IMR-90 (cell line): ENCODE data around the gene SLC26A3. TPM values are rescaled to one million over a fixed set of nuclear protein-coding genes. Genes with fewer than 3 reads are reported as not detected.

Source experiments
- ATAC-seq: fragments of 200-7000 bp; cut with Tn5 transposase; 2 replicates; pipeline ENCODE4 v1.9.1; 2020; ENCODE audit warnings: low read depth, mild to moderate bottlenecking, moderate library complexity
- BruUV-seq: library from RNA; stranded (reverse); fragments of 400-500 nt; replicated peaks from 2 replicates; lab custom pipeline; 2021; lab: Mats Ljungman, UMichigan
- CTCF ChIA-PET: fragments of 300-600 bp; formaldehyde crosslinking; extraction: SDS; loops from one replicate; lab custom pipeline; 2021; ENCODE audit warnings: antibody characterized with exemption; lab: Yijun Ruan, JAX
- POLR2A ChIA-PET: fragments of 300-600 bp; sonication (Branson Sonifier 250); formaldehyde crosslinking; loops from one replicate; lab custom pipeline; 2022; ENCODE audit warnings: antibody characterized with exemption; ENCODE audit not compliant: unreplicated experiment; lab: Charles Lee
- DNase-seq: peaks from one replicate; pipeline ENCODE4 v3.0.0; 2013
- H2AFZ ChIP-seq: replicated peaks from 2 replicates; pipeline ENCODE3; 2013; ENCODE audit warnings: low read length, mild to moderate bottlenecking; ENCODE audit not compliant: poor library complexity
- H2AK5ac ChIP-seq: 2 replicates; pipeline ENCODE4 v1.6.1; 2013; ENCODE audit warnings: low read depth, low read length, inconsistent platforms
- H2AK9ac ChIP-seq: replicated peaks from 2 replicates; pipeline ENCODE3; 2013; ENCODE audit warnings: mild to moderate bottlenecking, low read depth, low read length, moderate library complexity; ENCODE audit not compliant: poor library complexity
- H2BK120ac ChIP-seq: 2 replicates; pipeline ENCODE4 v1.6.1; 2013; ENCODE audit warnings: low read depth, low read length, inconsistent platforms
- H2BK15ac ChIP-seq: 3 replicates; pipeline ENCODE4 v1.6.1; 2013; ENCODE audit warnings: low read depth, low read length, inconsistent platforms
- H2BK20ac ChIP-seq: 2 replicates; pipeline ENCODE4 v1.6.1; 2013; ENCODE audit warnings: low read depth, mild to moderate bottlenecking, inconsistent platforms, low read length, moderate library complexity
- H2BK5ac ChIP-seq: 2 replicates; pipeline ENCODE4 v1.6.1; 2013; ENCODE audit warnings: mild to moderate bottlenecking, low read depth, low read length, inconsistent platforms; ENCODE audit not compliant: poor library complexity, severe bottlenecking
- H3K14ac ChIP-seq: replicated peaks from 2 replicates; pipeline ENCODE4 v1.6.1; 2013; ENCODE audit warnings: low read depth, low read length, inconsistent platforms
- H3K18ac ChIP-seq: 2 replicates; pipeline ENCODE4 v1.6.1; 2013; ENCODE audit warnings: low read depth, low read length, control low read depth
- H3K23ac ChIP-seq: 2 replicates; pipeline ENCODE4 v1.6.1; 2013; ENCODE audit warnings: low read depth, low read length, inconsistent platforms
- H3K27ac ChIP-seq: 2 replicates; pipeline ENCODE4 v1.5.1; 2013; ENCODE audit warnings: mild to moderate bottlenecking, control low read depth, low read length; ENCODE audit not compliant: insufficient read depth
- H3K27me3 ChIP-seq: 2 replicates; pipeline ENCODE4 v1.6.1; 2013; ENCODE audit warnings: low read length; ENCODE audit not compliant: control insufficient read depth, insufficient read depth
- H3K36me3 ChIP-seq: 2 replicates; pipeline ENCODE4 v1.6.1; 2013; ENCODE audit warnings: low read length, mixed read lengths; ENCODE audit not compliant: control insufficient read depth, insufficient read depth
- H3K4ac ChIP-seq: 2 replicates; pipeline ENCODE4 v1.6.1; 2013; ENCODE audit warnings: low read depth, low read length, inconsistent platforms
- H3K4me1 ChIP-seq: 2 replicates; pipeline ENCODE4 v1.6.1; 2013; ENCODE audit warnings: low read length, mixed read lengths; ENCODE audit not compliant: control insufficient read depth, insufficient read depth
- H3K4me2 ChIP-seq: 2 replicates; pipeline ENCODE4 v1.6.1; 2013; ENCODE audit warnings: low read depth, mild to moderate bottlenecking, control low read depth, low read length, moderate library complexity
- H3K4me3 ChIP-seq: 2 replicates; pipeline ENCODE4 v1.5.1; 2013; ENCODE audit warnings: low read depth, mild to moderate bottlenecking, control low read depth, low read length, moderate library complexity; ENCODE audit not compliant: insufficient read depth
- H3K56ac ChIP-seq: 2 replicates; pipeline ENCODE4 v1.6.1; 2013; ENCODE audit warnings: low read length, inconsistent platforms; ENCODE audit not compliant: insufficient read depth; ENCODE audit errors: extremely low read depth
- H3K79me1 ChIP-seq, 2 experiments: 2 replicates each; pipeline ENCODE4 v1.6.1; 2013; ENCODE audit warnings: low read length in 2 of 2, inconsistent platforms in 1 of 2, low read depth in 1 of 2
- H3K9ac ChIP-seq: 2 replicates; pipeline ENCODE4 v1.6.1; 2013; ENCODE audit warnings: low read depth, low read length, control low read depth
- H3K9me1 ChIP-seq: 2 replicates; pipeline ENCODE4 v1.6.1; 2013; ENCODE audit warnings: low read length, inconsistent platforms; ENCODE audit not compliant: insufficient read depth
- H3K9me3 ChIP-seq: 2 replicates; pipeline ENCODE4 v1.6.1; 2013; ENCODE audit warnings: low read length; ENCODE audit not compliant: control insufficient read depth, insufficient read depth
- H4K20me1 ChIP-seq: 2 replicates; pipeline ENCODE4 v1.6.1; 2013; ENCODE audit warnings: low read length, inconsistent platforms; ENCODE audit not compliant: insufficient read depth
- H4K5ac ChIP-seq: 2 replicates; pipeline ENCODE4 v1.6.1; 2013; ENCODE audit warnings: mild to moderate bottlenecking, low read depth, low read length, control low read depth
- H4K8ac ChIP-seq, 2 experiments: 2 replicates each; pipeline ENCODE4 v1.6.1; 2013; ENCODE audit warnings: low read depth in 2 of 2, low read length in 2 of 2, control low read depth in 1 of 2, inconsistent platforms in 1 of 2
- H4K91ac ChIP-seq: 2 replicates; pipeline ENCODE4 v1.6.1; 2013; ENCODE audit warnings: low read depth, low read length, inconsistent platforms; ENCODE audit not compliant: insufficient read depth
- BHLHE40 ChIP-seq: fragments of 150-350 bp; IDR thresholded peaks from 2 replicates; pipeline ENCODE4 v1.6.1; 2016; ENCODE audit warnings: mild to moderate bottlenecking, low read depth, low read length
- CEBPB ChIP-seq: IDR thresholded peaks from 2 replicates; pipeline ENCODE4 v1.6.1; 2012; ENCODE audit warnings: low read depth, low read length, improper control_type of control experiment
- MAZ ChIP-seq: IDR thresholded peaks from 2 replicates; pipeline ENCODE4 v1.6.1; 2012; ENCODE audit warnings: low read depth, mild to moderate bottlenecking, low read length, improper control_type of control experiment, moderate library complexity, borderline replicate concordance
- MXI1 ChIP-seq: IDR thresholded peaks from 2 replicates; pipeline ENCODE4 v1.6.1; 2012; ENCODE audit warnings: low read depth, mild to moderate bottlenecking, low read length, moderate library complexity, borderline replicate concordance
- NFE2L2 ChIP-seq: fragments of 150-350 bp; IDR thresholded peaks from 2 replicates; pipeline ENCODE4 v1.6.1; 2016; ENCODE audit warnings: low read depth, mild to moderate bottlenecking, low read length
- POLR2A ChIP-seq: IDR thresholded peaks from 2 replicates; pipeline ENCODE4 v1.6.1; 2012; ENCODE audit warnings: mild to moderate bottlenecking, low read depth, low read length
- RAD21 ChIP-seq: IDR thresholded peaks from 2 replicates; pipeline ENCODE4 v1.6.1; 2012; ENCODE audit warnings: low read length, improper control_type of control experiment
- RCOR1 ChIP-seq: IDR thresholded peaks from 2 replicates; pipeline ENCODE4 v1.6.1; 2012; ENCODE audit warnings: mild to moderate bottlenecking, low read length, improper control_type of control experiment; ENCODE audit not compliant: insufficient replicate concordance
- WGBS, 2 experiments: methylation state at CpG; one replicate each; pipeline versions ENCODE4 v1.1.5 to v1.1.7; 2013; ENCODE audit warnings: missing lambda C conversion rate in 2 of 2; ENCODE audit not compliant: insufficient read length in 1 of 2; ENCODE audit errors: extremely low coverage in 2 of 2; 5-methylcytosine and 5-hydroxymethylcytosine counted together
- dilution Hi-C: fragments of 300-500 bp; cut with HindIII; formaldehyde crosslinking; loops from one replicate; pipeline ENCODE4 v1.14.3; 2018; ENCODE audit warnings: low sequenced_read_pairs; ENCODE audit not compliant: unreplicated experiment
- in situ Hi-C: fragments of 300-500 bp; cut with MboI; formaldehyde crosslinking; loops from 3 replicates; pipeline ENCODE4 v1.14.3; 2019; ENCODE audit warnings: low sequenced_read_pairs, inconsistent platforms, mixed read lengths
- intact Hi-C: fragments of 100-400 bp; cut with micrococcal nuclease; formaldehyde crosslinking; loops from 2 replicates; pipeline ENCODE4 v1.10.0; 2022
- polyA plus RNA-seq, 3 experiments: library from polyadenylated mRNA; depleted of rRNA; stranded (reverse); fragments of >200 nt; gene quantifications; 2 replicates each; pipeline ENCODE4 v1.2.3, GENCODE V29; 2012; ENCODE audit warnings: low replicate concordance in 1 of 3
- total RNA-seq: library from RNA; depleted of rRNA; stranded (reverse); fragments of >200 nt; gene quantifications from 2 replicates; pipeline ENCODE4 v1.2.3, GENCODE V29; 2012
- TF ChIP-seq, protein P1 (sequence below): conservative IDR thresholded peaks from 2 replicates; pipeline ENCODE4 v1.5.1; 2012; ENCODE audit warnings: mild to moderate bottlenecking, low read depth, low read length, improper control_type of control experiment

SLC26A3 gene
- total and polyA plus RNA-seq, 2 of the 4 experiments (the other 2 are of a cell fraction) = not detected

- Histone ChIP-seq H3K18ac (peak overlapping the region; percentile 6), H2BK5ac (peak overlapping the region; percentile 48), H3K14ac (peak overlapping the region; percentile 86), H2AK5ac (0 out of 2 replicates have a peak overlapping the region, but pooled peaks have one; percentile 1), H2AFZ (peak overlapping the region; percentile 99), H2BK15ac (peak overlapping the region; percentile 69; the same call in 2 of the 3 replicates), H3K4me1 (peaks cover 8% of the 10 kb centered on the region), H3K56ac (peak overlapping the region; percentile 46; the same call in 1 of the 2 replicates), H3K9me3 (no peaks in the 10 kb centered on the region), H4K5ac (peak overlapping the region; percentile 93), H3K4me2 (peak overlapping the region; percentile 74), H4K8ac (peak overlapping the region; percentile 96 to 98), H4K91ac (peak overlapping the region; percentile 86), H4K20me1 (peaks cover 24% of the 10 kb centered on the region; the same call in 1 of the 2 replicates), H3K23ac (peak overlapping the region; percentile 96), H3K79me1 (peaks cover 11 to 20% of the 10 kb centered on the region in 2 experiments; a peak in 3 of 4 replicates), H3K36me3 (no peaks in the 10 kb centered on the region), H2BK120ac (peak overlapping the region; percentile 82), H2BK20ac (peak overlapping the region; percentile 36; the same call in 1 of the 2 replicates), H3K27me3 (no peaks in the 10 kb centered on the region), H3K4ac (peak overlapping the region; percentile 88), H2AK9ac (peak overlapping the region; percentile 89), H3K9me1 (peaks cover 10% of the 10 kb centered on the region), H3K27ac (peak overlapping the region; percentile 60), H3K9ac (peak overlapping the region; percentile 68), H3K4me3 (peak overlapping the region; percentile 54)
- CTCF ChIA-PET = interaction anchor here (0.6 to 2.2 kb wide), 7 partner anchors 10 to 135 kb away, joined by 3 to 13 read pairs (median 3); no protein-coding TSS in a partner anchor
- DNase-seq (no peak), ATAC-seq (peak; percentile 17)
- WGBS, 2 experiments = 2% methylated on average over 13 of the region's 29 CpGs; no CpG with 5 or more reads in 1 of the 2 experiments
- dilution Hi-C loops (no loop called here), in situ Hi-C loops (loop anchor here (10.0 to 25.0 kb wide), 2 partner anchors 132 to 394 kb away; partner anchors contain the start of gene LAMB4), intact Hi-C loops (loop anchor here (1.0 to 5.0 kb wide), 4 partner anchors 131 to 404 kb away; partner anchors contain the start of gene BCAP29)
- no peak for TF ChIP-seq MAZ
- TF ChIP-seq RAD21 = no peak
- no peak for TF ChIP-seq MXI1
- TF ChIP-seq, protein P1, sequence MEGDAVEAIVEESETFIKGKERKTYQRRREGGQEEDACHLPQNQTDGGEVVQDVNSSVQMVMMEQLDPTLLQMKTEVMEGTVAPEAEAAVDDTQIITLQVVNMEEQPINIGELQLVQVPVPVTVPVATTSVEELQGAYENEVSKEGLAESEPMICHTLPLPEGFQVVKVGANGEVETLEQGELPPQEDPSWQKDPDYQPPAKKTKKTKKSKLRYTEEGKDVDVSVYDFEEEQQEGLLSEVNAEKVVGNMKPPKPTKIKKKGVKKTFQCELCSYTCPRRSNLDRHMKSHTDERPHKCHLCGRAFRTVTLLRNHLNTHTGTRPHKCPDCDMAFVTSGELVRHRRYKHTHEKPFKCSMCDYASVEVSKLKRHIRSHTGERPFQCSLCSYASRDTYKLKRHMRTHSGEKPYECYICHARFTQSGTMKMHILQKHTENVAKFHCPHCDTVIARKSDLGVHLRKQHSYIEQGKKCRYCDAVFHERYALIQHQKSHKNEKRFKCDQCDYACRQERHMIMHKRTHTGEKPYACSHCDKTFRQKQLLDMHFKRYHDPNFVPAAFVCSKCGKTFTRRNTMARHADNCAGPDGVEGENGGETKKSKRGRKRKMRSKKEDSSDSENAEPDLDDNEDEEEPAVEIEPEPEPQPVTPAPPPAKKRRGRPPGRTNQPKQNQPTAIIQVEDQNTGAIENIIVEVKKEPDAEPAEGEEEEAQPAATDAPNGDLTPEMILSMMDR = no peak
- TF ChIP-seq BHLHE40 = no peak
- TF ChIP-seq POLR2A = no peak
- TF ChIP-seq CEBPB = no peak
- no peak for TF ChIP-seq RCOR1
- no peak for TF ChIP-seq NFE2L2
- BruUV-seq = no TSS peak
- POLR2A ChIA-PET = no interaction called here
Observed at GRCh38 chr7:107742678-107743566, 60.1 kb downstream of the SLC26A3 start.
